ENCODE results near the gene HUS1B. TPM values are rescaled to one million over a fixed set of nuclear protein-coding genes. Genes with fewer than 3 reads are reported as not detected.

The HUS1B gene
- total RNA-seq: 1 to 10 TPM; 2.3 to 4.8 (median 4.0) TPM

GRCh38 chr6:656460-657252 is at the start of gene HUS1B:
Gene HUS1B, minus strand, starts transcription at chr6:657100. Its CDS starts 156 bp downstream, at chr6:656944.
- TF ChIP-seq POLR2A (IDR thresholded peaks at IDR 0.05) (no peak), CTCF (IDR thresholded peaks at IDR 0.05) (no peak)
- Histone ChIP-seq H3K9me3 (no peaks in the 10 kb centered on the region), H3K27me3 (no peaks in the 10 kb centered on the region), H3K36me3 (no peaks in the 10 kb centered on the region), H3K4me1 (peaks cover 0 to 7% of the 10 kb centered on the region in 2 donors), H3K27ac (no peak within 1 kb of the TSS), H3K4me3 (replicated peaks in 1 of 3) (no peak within 1 kb of the TSS)
- intact Hi-C loops (cut with DNase I): no loop called here
- 97 to 98% methylated on average over 42 to 50 of the region's 73 CpGs for WGBS, 2 donors
- DNase-seq: no peak

- TF ChIP-seq CTCF (IDR thresholded peaks at IDR 0.05) (no peak), POLR2A (IDR thresholded peaks at IDR 0.05) (no peak)
- H3K9me3 ChIP-seq: no peaks in the 10 kb centered on the region
- H3K27ac ChIP-seq: no peak overlapping the region
- H3K4me1 ChIP-seq: peaks cover 4 to 5% of the 10 kb centered on the region in 2 donors
- WGBS, 2 donors: 91 to 95% methylated on average over 6 of the region's 6 CpGs
- H3K27me3 ChIP-seq: no peaks in the 10 kb centered on the region
- no peak overlapping the region for H3K4me3 ChIP-seq (replicated peaks in 1 of 3)
- H3K36me3 ChIP-seq: no peaks in the 10 kb centered on the region
- intact Hi-C loops (cut with DNase I): no loop called here
- no peak for DNase-seq
Observed at GRCh38 chr6:706146-706545, 49.2 kb upstream of the HUS1B start.

- Histone ChIP-seq H3K4me3 (replicated peaks in 1 of 3) (no peak overlapping the region), H3K9me3 (no peaks in the 10 kb centered on the region), H3K36me3 (no peaks in the 10 kb centered on the region), H3K27me3 (no peaks in the 10 kb centered on the region), H3K4me1 (peaks cover 4 to 5% of the 10 kb centered on the region in 2 donors), H3K27ac (peak overlapping the region in 1 of 3 donors; percentile 43)
- 40 to 41% methylated on average over 4 of the region's 4 CpGs for WGBS, 2 donors
- TF ChIP-seq POLR2A (IDR thresholded peaks at IDR 0.05) (no peak), CTCF (IDR thresholded peaks at IDR 0.05) (no peak)
- DNase-seq: no peak
- intact Hi-C loops (cut with DNase I): no loop called here
Observed at GRCh38 chr6:705047-705446, 48.1 kb upstream of the HUS1B start.

GRCh38 chr6:704046-704445 is 47.1 kb upstream of the HUS1B start:
- WGBS, 2 donors: 89 to 92% methylated on average over 6 of the region's 6 CpGs
- H3K36me3 ChIP-seq: no peaks in the 10 kb centered on the region
- H3K4me1 ChIP-seq: peaks cover 4 to 5% of the 10 kb centered on the region in 2 donors
- TF ChIP-seq POLR2A (IDR thresholded peaks at IDR 0.05): no peak
- no peak for TF ChIP-seq CTCF (IDR thresholded peaks at IDR 0.05)
- no peaks in the 10 kb centered on the region for H3K9me3 ChIP-seq
- H3K4me3 ChIP-seq (replicated peaks in 1 of 3): no peak overlapping the region
- no peaks in the 10 kb centered on the region for H3K27me3 ChIP-seq
- intact Hi-C loops (cut with DNase I): no loop called here
- no peak overlapping the region for H3K27ac ChIP-seq
- DNase-seq: no peak

GRCh38 chr6:703552-703951 is 46.7 kb upstream of the HUS1B start:
- no peak for DNase-seq
- Histone ChIP-seq H3K27ac (no peak overlapping the region), H3K9me3 (no peaks in the 10 kb centered on the region), H3K4me3 (replicated peaks in 1 of 3) (no peak overlapping the region), H3K4me1 (peaks cover 4 to 5% of the 10 kb centered on the region in 2 donors), H3K36me3 (no peaks in the 10 kb centered on the region), H3K27me3 (no peaks in the 10 kb centered on the region)
- 87 to 89% methylated on average over 3 of the region's 3 CpGs for WGBS, 2 donors
- intact Hi-C loops (cut with DNase I): no loop called here
- TF ChIP-seq POLR2A (IDR thresholded peaks at IDR 0.05) (no peak), CTCF (IDR thresholded peaks at IDR 0.05) (no peak)

Measured in thyroid gland (tissue), 4 donors.